ENCODE measurements around the gene FBXL16. TPM values are rescaled to one million over a fixed set of nuclear protein-coding genes. Genes with fewer than 3 reads are reported as not detected.

Gene FBXL16
- total and polyA plus RNA-seq, 4 donors, result under 0.01 to 0.14 TPM; not detected in 2

DNA sequence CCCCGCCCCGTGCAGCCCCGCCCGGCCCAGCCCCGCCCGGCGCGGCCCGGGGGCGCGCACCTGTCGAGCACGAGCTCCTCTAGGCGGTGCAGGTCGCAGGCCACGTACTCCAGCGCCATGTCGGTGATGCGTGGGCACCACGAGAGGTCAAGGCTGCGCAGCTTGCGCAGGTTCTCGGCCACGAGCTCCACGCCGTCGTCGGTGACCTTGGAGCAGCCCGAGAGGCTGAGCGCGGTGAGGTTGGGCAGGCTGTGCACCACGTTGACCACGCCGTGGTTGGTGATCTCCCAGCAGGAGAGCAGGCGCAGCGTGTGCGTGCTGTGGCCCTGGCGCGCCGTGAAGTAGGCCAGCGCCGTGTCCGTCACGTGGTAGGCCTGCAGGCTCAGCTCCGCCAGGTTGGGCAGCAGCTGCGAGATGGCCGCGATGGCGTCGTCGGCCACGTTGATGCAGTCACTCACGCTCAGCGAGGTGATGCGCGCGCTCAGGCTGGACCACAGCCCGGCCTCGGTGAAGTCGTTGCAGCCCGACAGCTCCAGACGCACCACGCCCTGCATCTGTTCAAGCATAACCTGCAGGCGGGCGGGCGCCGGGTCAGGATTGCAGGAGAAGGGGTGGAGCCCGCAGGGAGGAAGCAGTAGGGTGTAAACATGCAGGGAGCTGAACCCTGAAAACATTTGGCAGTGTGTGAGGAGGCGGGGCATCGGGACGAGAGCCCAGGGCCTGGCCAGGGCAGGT is 10.1 kb downstream of the FBXL16 start (continued):
- TF ChIP-seq, protein P1, sequence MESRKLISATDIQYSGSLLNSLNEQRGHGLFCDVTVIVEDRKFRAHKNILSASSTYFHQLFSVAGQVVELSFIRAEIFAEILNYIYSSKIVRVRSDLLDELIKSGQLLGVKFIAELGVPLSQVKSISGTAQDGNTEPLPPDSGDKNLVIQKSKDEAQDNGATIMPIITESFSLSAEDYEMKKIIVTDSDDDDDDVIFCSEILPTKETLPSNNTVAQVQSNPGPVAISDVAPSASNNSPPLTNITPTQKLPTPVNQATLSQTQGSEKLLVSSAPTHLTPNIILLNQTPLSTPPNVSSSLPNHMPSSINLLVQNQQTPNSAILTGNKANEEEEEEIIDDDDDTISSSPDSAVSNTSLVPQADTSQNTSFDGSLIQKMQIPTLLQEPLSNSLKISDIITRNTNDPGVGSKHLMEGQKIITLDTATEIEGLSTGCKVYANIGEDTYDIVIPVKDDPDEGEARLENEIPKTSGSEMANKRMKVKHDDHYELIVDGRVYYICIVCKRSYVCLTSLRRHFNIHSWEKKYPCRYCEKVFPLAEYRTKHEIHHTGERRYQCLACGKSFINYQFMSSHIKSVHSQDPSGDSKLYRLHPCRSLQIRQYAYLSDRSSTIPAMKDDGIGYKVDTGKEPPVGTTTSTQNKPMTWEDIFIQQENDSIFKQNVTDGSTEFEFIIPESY (IDR thresholded peaks at IDR 0.05), result no peak
- TF ChIP-seq JUND (IDR thresholded peaks at IDR 0.05) (no peak), YY1 (IDR thresholded peaks at IDR 0.05) (no peak), EGR1 (IDR thresholded peaks at IDR 0.05; ENCODE audit: low read depth in 2 of 2) (no peak)
- TF ChIP-seq, protein P2, sequence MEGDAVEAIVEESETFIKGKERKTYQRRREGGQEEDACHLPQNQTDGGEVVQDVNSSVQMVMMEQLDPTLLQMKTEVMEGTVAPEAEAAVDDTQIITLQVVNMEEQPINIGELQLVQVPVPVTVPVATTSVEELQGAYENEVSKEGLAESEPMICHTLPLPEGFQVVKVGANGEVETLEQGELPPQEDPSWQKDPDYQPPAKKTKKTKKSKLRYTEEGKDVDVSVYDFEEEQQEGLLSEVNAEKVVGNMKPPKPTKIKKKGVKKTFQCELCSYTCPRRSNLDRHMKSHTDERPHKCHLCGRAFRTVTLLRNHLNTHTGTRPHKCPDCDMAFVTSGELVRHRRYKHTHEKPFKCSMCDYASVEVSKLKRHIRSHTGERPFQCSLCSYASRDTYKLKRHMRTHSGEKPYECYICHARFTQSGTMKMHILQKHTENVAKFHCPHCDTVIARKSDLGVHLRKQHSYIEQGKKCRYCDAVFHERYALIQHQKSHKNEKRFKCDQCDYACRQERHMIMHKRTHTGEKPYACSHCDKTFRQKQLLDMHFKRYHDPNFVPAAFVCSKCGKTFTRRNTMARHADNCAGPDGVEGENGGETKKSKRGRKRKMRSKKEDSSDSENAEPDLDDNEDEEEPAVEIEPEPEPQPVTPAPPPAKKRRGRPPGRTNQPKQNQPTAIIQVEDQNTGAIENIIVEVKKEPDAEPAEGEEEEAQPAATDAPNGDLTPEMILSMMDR (IDR thresholded peaks at IDR 0.05; ENCODE audit: low read depth, low read length, missing input control), result no peak

DNA sequence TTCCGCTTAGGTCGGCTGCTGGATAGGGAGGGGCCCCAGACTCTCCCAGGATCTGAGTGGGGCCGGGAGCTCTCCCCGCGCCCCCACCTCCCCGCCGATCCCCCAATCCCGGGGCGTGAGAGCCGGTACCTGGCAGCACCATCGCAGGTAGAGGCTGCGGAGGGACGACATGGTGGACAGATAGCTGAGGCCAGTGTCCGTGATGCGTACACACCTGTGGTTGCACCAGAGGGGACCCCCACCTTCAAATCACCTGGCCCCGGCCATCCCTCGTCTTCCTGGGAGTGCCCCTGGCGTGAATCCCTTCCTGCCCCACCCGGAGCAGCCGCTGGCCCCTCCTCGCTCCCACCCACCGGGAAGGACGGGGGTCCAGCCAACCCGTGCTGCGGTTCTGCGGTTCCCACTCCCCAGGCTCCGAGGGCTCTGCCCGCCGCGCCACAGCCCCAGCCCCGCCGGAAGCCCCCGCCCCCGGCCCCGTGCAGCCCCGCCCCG is 10.7 kb downstream of the FBXL16 start:
- Histone ChIP-seq H3K36me3 (ENCODE audit: control insufficient read depth in 4 of 4, insufficient read depth in 3 of 4, low read depth in 1 of 4, low read length in 3 of 4) (no peaks in the 10 kb centered on the region), H3K4me3 (ENCODE audit: low read depth in 1 of 3, low read length in 3 of 3) (peak overlapping the region in 1 of 3 donors; percentile 32), H3K4me1 (ENCODE audit: control insufficient read depth in 4 of 4, insufficient read depth in 4 of 4, low read length in 3 of 4) (peaks cover 0 to 15% (median 12%) of the 10 kb centered on the region in 4 donors), H3K27me3 (ENCODE audit: control insufficient read depth in 4 of 4, insufficient read depth in 4 of 4, low read length in 3 of 4) (peaks cover 2 to 12% (median 7%) of the 10 kb centered on the region in 4 donors), H3K9me3 (ENCODE audit: control insufficient read depth in 4 of 4, low read length in 3 of 4) (no peaks in the 10 kb centered on the region), H3K27ac (ENCODE audit: low read depth in 1 of 2, low read length in 2 of 2) (no peak overlapping the region), H3K9ac (ENCODE audit: low read depth in 1 of 2, low read length in 2 of 2) (no peak overlapping the region)
- no peak for DNase-seq (ENCODE audit: low spot score)
- TF ChIP-seq RAD21 (IDR thresholded peaks at IDR 0.05) (no peak), EGR1 (IDR thresholded peaks at IDR 0.05; ENCODE audit: low read depth in 2 of 2) (no peak), FOXA1 (IDR thresholded peaks at IDR 0.05) (no peak), TAF1 (conservative IDR thresholded peaks at IDR 0.05) (no peak), JUND (IDR thresholded peaks at IDR 0.05) (no peak), NR2F2 (IDR thresholded peaks at IDR 0.05) (no peak), HNF4G (IDR thresholded peaks at IDR 0.05) (no peak), RXRA (IDR thresholded peaks at IDR 0.05) (no peak), YY1 (IDR thresholded peaks at IDR 0.05) (no peak)
- TF ChIP-seq, protein P1 (IDR thresholded peaks at IDR 0.05), result no peak
- TF ChIP-seq, protein P3, sequence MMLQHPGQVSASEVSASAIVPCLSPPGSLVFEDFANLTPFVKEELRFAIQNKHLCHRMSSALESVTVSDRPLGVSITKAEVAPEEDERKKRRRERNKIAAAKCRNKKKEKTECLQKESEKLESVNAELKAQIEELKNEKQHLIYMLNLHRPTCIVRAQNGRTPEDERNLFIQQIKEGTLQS (IDR thresholded peaks at IDR 0.05), result no peak
- TF ChIP-seq, protein P2 (IDR thresholded peaks at IDR 0.05; ENCODE audit: low read depth, low read length, missing input control), result no peak
- TF ChIP-seq, protein P4, sequence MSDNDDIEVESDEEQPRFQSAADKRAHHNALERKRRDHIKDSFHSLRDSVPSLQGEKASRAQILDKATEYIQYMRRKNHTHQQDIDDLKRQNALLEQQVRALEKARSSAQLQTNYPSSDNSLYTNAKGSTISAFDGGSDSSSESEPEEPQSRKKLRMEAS (IDR thresholded peaks at IDR 0.05), result no peak
- TF ChIP-seq, protein P5, sequence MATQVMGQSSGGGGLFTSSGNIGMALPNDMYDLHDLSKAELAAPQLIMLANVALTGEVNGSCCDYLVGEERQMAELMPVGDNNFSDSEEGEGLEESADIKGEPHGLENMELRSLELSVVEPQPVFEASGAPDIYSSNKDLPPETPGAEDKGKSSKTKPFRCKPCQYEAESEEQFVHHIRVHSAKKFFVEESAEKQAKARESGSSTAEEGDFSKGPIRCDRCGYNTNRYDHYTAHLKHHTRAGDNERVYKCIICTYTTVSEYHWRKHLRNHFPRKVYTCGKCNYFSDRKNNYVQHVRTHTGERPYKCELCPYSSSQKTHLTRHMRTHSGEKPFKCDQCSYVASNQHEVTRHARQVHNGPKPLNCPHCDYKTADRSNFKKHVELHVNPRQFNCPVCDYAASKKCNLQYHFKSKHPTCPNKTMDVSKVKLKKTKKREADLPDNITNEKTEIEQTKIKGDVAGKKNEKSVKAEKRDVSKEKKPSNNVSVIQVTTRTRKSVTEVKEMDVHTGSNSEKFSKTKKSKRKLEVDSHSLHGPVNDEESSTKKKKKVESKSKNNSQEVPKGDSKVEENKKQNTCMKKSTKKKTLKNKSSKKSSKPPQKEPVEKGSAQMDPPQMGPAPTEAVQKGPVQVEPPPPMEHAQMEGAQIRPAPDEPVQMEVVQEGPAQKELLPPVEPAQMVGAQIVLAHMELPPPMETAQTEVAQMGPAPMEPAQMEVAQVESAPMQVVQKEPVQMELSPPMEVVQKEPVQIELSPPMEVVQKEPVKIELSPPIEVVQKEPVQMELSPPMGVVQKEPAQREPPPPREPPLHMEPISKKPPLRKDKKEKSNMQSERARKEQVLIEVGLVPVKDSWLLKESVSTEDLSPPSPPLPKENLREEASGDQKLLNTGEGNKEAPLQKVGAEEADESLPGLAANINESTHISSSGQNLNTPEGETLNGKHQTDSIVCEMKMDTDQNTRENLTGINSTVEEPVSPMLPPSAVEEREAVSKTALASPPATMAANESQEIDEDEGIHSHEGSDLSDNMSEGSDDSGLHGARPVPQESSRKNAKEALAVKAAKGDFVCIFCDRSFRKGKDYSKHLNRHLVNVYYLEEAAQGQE (IDR thresholded peaks at IDR 0.05), result no peak
- 2% methylated on average over 37 of the region's 37 CpGs for WGBS

Data from liver (tissue), 9 donors.